ENCODE results near the gene F2RL1.

DNA sequence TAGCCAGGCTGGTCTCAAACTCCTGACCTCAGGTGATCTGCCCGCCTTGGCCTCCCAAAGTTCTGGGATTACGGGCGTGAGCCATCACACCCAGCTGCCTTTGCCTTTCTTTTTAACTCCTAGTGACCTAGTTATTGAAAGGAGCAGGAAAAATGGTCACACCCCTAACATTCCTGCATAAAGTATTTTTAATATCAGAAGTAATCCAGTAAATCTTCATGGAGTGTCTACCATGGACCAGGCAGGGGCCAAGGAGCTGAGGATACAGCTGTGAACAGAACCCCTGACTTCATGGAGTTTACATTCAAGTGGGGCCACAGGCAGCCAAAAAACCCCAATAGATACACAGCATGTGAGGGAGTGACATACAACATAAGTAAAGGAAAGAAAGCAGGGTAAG is 18.3 kb upstream of the F2RL1 start:
- TF ChIP-seq, protein P1, sequence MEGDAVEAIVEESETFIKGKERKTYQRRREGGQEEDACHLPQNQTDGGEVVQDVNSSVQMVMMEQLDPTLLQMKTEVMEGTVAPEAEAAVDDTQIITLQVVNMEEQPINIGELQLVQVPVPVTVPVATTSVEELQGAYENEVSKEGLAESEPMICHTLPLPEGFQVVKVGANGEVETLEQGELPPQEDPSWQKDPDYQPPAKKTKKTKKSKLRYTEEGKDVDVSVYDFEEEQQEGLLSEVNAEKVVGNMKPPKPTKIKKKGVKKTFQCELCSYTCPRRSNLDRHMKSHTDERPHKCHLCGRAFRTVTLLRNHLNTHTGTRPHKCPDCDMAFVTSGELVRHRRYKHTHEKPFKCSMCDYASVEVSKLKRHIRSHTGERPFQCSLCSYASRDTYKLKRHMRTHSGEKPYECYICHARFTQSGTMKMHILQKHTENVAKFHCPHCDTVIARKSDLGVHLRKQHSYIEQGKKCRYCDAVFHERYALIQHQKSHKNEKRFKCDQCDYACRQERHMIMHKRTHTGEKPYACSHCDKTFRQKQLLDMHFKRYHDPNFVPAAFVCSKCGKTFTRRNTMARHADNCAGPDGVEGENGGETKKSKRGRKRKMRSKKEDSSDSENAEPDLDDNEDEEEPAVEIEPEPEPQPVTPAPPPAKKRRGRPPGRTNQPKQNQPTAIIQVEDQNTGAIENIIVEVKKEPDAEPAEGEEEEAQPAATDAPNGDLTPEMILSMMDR (IDR thresholded peaks at IDR 0.05), result no peak
- no peak for TF ChIP-seq EZH2 (IDR thresholded peaks at IDR 0.05; ENCODE audit: borderline replicate concordance, insufficient read depth, low read depth, low read length, poor library complexity, severe bottlenecking)
